CD8-positive, alpha-beta memory T cell (primary cell): ENCODE data around the gene EIF6. TPM values are rescaled to one million over a fixed set of nuclear protein-coding genes. Genes with fewer than 3 reads are reported as not detected.

Experiments
- CTCF ChIA-PET: fragments of 350-600 bp; sonication (Branson Sonifier 250); formaldehyde crosslinking; loops from one replicate; lab custom pipeline; 2021; ENCODE audit warnings: antibody characterized with exemption; lab: Charles Lee
- POLR2A ChIA-PET: fragments of 350-600 bp; sonication (Branson Sonifier 250); formaldehyde crosslinking; loops from one replicate; lab custom pipeline; 2021; ENCODE audit warnings: antibody characterized with exemption; lab: Charles Lee
- DNase-seq, 5 donors: peaks; one replicate each; pipeline versions ENCODE4 v3.0.0 to v3.0.0-alpha.2; 2020 to 2022; ENCODE audit warnings: mixed read lengths in 1 of 5
- H3K27ac ChIP-seq: one replicate; pipeline ENCODE4 v1.7.0; 2013; ENCODE audit warnings: low read depth, mild to moderate bottlenecking, low read length, moderate library complexity
- H3K27me3 ChIP-seq: 2 replicates; pipeline ENCODE4 v1.7.0; 2013; ENCODE audit warnings: low read length, mild to moderate bottlenecking; ENCODE audit not compliant: insufficient read depth, poor library complexity, severe bottlenecking
- H3K36me3 ChIP-seq: 2 replicates; pipeline ENCODE4 v1.7.0; 2013; ENCODE audit warnings: mild to moderate bottlenecking, low read length, moderate library complexity; ENCODE audit not compliant: insufficient read depth
- H3K4me1 ChIP-seq: 2 replicates; pipeline ENCODE4 v1.7.0; 2013; ENCODE audit warnings: mild to moderate bottlenecking, low read length, moderate library complexity; ENCODE audit not compliant: insufficient read depth
- H3K4me3 ChIP-seq: 2 replicates; pipeline ENCODE4 v1.7.0; 2013; ENCODE audit warnings: mild to moderate bottlenecking, low read length
- H3K9me3 ChIP-seq: 2 replicates; pipeline ENCODE4 v1.7.0; 2013; ENCODE audit warnings: mild to moderate bottlenecking, low read length
- H3K27ac Mint-ChIP-seq, 8 donors: one replicate each; pipeline ENCODE4 v1.8.0; 2020 to 2021; ENCODE audit warnings: mixed read lengths in 8 of 8, mild to moderate bottlenecking in 6 of 8, inconsistent platforms in 3 of 8, moderate library complexity in 3 of 8
- H3K27me3 Mint-ChIP-seq, 2 donors: one replicate each; pipeline ENCODE4 v1.8.0; 2020 to 2021; ENCODE audit warnings: mixed read lengths in 2 of 2, mild to moderate bottlenecking in 1 of 2, moderate library complexity in 1 of 2
- H3K36me3 Mint-ChIP-seq, 3 donors: one replicate each; pipeline ENCODE4 v1.8.0; 2020 to 2021; ENCODE audit warnings: mixed read lengths in 3 of 3, inconsistent platforms in 1 of 3, mild to moderate bottlenecking in 1 of 3
- H3K4me1 Mint-ChIP-seq, 3 donors: one replicate each; pipeline ENCODE4 v1.8.0; 2020 to 2021; ENCODE audit warnings: mixed read lengths in 3 of 3, inconsistent platforms in 1 of 3, mild to moderate bottlenecking in 1 of 3
- H3K4me3 Mint-ChIP-seq, 7 donors: one replicate each; pipeline ENCODE4 v1.8.0; 2020 to 2021; ENCODE audit warnings: mixed read lengths in 7 of 7, mild to moderate bottlenecking in 6 of 7, moderate library complexity in 4 of 7, inconsistent platforms in 2 of 7
- H3K9me3 Mint-ChIP-seq, 5 donors: one replicate each; pipeline ENCODE4 v1.8.0; 2020 to 2022; ENCODE audit warnings: mixed read lengths in 5 of 5, mild to moderate bottlenecking in 3 of 5, moderate library complexity in 2 of 5, inconsistent platforms in 1 of 5
- polyA plus RNA-seq: library from polyadenylated mRNA; unstranded; fragments of 300-500 nt; fragmentation: Illumina TruSeq; gene quantifications from one replicate; pipeline ENCODE4 v1.2.3, GENCODE V29; 2021
- total RNA-seq, 2 experiments: library from RNA; stranded (reverse); gene quantifications; one replicate each; pipeline ENCODE4 v1.2.3, GENCODE V29; 2021

EIF6 gene
- total and polyA plus RNA-seq, 3 experiments from 2014 or later, result 171 to 207 (median 204) TPM

DNA sequence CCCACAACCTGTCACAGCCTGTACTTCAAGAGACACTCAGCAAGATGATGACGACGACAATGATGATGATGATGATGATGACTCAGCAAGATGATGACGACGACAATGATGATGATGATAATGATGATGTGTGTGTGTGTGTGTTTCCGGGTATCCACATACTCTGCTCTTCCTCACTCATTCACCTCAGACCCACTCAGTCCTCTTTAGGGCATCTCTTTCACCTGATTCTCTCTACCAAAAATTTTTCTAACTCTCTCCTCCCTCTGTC lies 1.2 kb upstream of the EIF6 start:
- Mint-ChIP-seq H3K27ac (peak overlapping the region; percentile 20 to 93 (median 82)), H3K4me1 (peaks cover 22 to 41% (median 27%) of the 10 kb centered on the region in 3 donors), H3K36me3 (peaks cover 0 to 25% (median 6%) of the 10 kb centered on the region in 3 donors), H3K4me3 (peak overlapping the region; percentile 87 to 98 (median 90)), H3K9me3 (no peaks in the 10 kb centered on the region), H3K27me3 (peaks cover 0 to 1% of the 10 kb centered on the region in 2 donors)
- Histone ChIP-seq H3K36me3 (peaks cover 1% of the 10 kb centered on the region), H3K9me3 (no peaks in the 10 kb centered on the region), H3K4me3 (no peak overlapping the region), H3K27me3 (no peaks in the 10 kb centered on the region), H3K4me1 (peaks cover 14% of the 10 kb centered on the region), H3K27ac (no peak overlapping the region)
- CTCF ChIA-PET, result no interaction called here
- POLR2A ChIA-PET, result no interaction called here
- DNase-seq, result no peak

DNA sequence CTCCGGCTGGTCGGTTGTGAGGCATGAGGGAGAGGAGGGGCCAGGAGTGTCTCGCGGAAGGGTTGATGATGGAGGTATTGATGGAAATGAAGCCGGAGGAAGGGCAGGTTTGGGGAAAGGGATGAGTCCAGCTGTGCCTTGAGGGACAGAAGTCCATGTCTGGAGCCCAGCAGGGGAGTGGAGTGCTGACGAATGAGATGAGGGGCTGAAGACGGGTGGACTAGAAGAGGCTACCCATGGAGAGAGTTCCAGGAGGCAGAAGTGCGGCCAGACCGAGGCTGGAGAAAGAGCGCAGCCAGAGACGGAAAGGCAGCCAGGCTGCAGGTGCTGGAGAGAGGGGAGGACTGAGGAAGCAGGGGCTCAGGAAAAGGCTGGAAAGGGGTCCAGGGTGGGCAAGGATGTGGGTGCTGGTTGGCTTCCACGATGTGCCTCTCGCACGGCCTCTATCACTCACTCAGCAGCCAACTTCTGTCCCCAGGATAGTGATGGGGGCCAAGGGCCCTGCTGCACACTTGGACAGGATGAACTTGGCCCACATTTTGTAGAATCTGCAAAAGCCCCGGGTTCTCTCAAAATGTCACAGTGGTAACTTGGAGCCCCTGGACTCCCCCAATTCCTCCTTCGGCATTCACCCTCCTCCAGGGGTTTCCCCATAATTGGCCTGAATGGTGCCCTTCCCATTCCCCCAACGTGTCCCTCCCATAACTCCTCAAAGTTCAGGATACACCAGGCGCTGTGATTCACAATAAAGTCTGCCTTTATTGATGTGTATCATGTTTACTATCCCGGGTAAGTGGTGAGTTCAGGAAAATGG lies 627 bp upstream of the EIF6 start:
- Histone ChIP-seq H3K4me3 (peak overlapping the region; percentile 72), H3K27ac (peak overlapping the region; percentile 75), H3K27me3 (no peaks in the 10 kb centered on the region), H3K36me3 (peaks cover 7% of the 10 kb centered on the region), H3K4me1 (peaks cover 14% of the 10 kb centered on the region), H3K9me3 (no peaks in the 10 kb centered on the region)
- Mint-ChIP-seq H3K27me3 (peaks cover 0 to 1% of the 10 kb centered on the region in 2 donors), H3K4me1 (peaks cover 24 to 41% (median 29%) of the 10 kb centered on the region in 3 donors), H3K36me3 (peaks cover 0 to 31% (median 9%) of the 10 kb centered on the region in 3 donors), H3K27ac (peak overlapping the region; percentile 84 to 99 (median 92)), H3K9me3 (no peaks in the 10 kb centered on the region), H3K4me3 (peak overlapping the region; percentile 87 to 98 (median 96))
- ChIA-PET CTCF (interaction anchor here (0.9 to 2.5 kb wide), 5 partner anchors 13 to 189 kb away, joined by 3 to 13 read pairs (median 4); no protein-coding TSS in a partner anchor), POLR2A (interaction anchor here (0.6 to 1.5 kb wide), 5 partner anchors 58 to 668 kb away, joined by 3 to 5 read pairs (median 4); partner anchors contain the start of gene EDEM2)
- no peak for DNase-seq

- Mint-ChIP-seq H3K4me1 (peaks cover 28 to 41% (median 32%) of the 10 kb centered on the region in 3 donors), H3K27ac (peak overlapping the region; percentile 81 to 99 (median 92)), H3K9me3 (no peaks in the 10 kb centered on the region), H3K36me3 (peaks cover 0 to 46% (median 12%) of the 10 kb centered on the region in 3 donors), H3K4me3 (peak overlapping the region; percentile 87 to 98 (median 96)), H3K27me3 (peaks cover 0 to 1% of the 10 kb centered on the region in 2 donors)
- ChIA-PET CTCF (interaction anchor here (0.9 to 2.5 kb wide), 7 partner anchors 9 to 187 kb away, joined by 3 to 13 read pairs (median 3); no protein-coding TSS in a partner anchor), POLR2A (interaction anchor here (0.6 to 1.5 kb wide), 9 partner anchors 11 to 1790 kb away, joined by 3 to 8 read pairs (median 4); partner anchors contain the start of gene EDEM2)
- peaks cover 14% of the 10 kb centered on the region for H3K4me1 ChIP-seq
- H3K27me3 ChIP-seq, result no peaks in the 10 kb centered on the region
- H3K36me3 ChIP-seq, result peaks cover 22% of the 10 kb centered on the region
- H3K27ac ChIP-seq, result peak overlapping the region; percentile 75
- H3K9me3 ChIP-seq, result no peaks in the 10 kb centered on the region
- no peak for DNase-seq
- H3K4me3 ChIP-seq, result peak overlapping the region; percentile 72
Measured at GRCh38 chr20:35283441-35284266, 918 bp downstream of the EIF6 start.

- peak overlapping the region in 1 of 8 donors; percentile 24 for H3K27ac Mint-ChIP-seq
Measured at GRCh38 chr20:35281506-35282101, 3.0 kb downstream of the EIF6 start.

GRCh38 chr20:35280523-35280922 lies 4.0 kb downstream of the EIF6 start:
- DNase-seq, result no peak
- Mint-ChIP-seq H3K27me3 (peaks cover 0 to 3% of the 10 kb centered on the region in 2 donors), H3K4me1 (peaks cover 38 to 57% (median 52%) of the 10 kb centered on the region in 3 donors), H3K9me3 (no peaks in the 10 kb centered on the region), H3K27ac (peak overlapping the region in 2 of 8 donors; percentile 93 to 97), H3K4me3 (peak overlapping the region in 2 of 7 donors; percentile 32 to 92), H3K36me3 (peaks cover 0 to 62% (median 12%) of the 10 kb centered on the region in 3 donors)
- Histone ChIP-seq H3K36me3 (peaks cover 25% of the 10 kb centered on the region), H3K9me3 (no peaks in the 10 kb centered on the region), H3K4me3 (no peak overlapping the region), H3K27me3 (no peaks in the 10 kb centered on the region), H3K27ac (no peak overlapping the region), H3K4me1 (peaks cover 30% of the 10 kb centered on the region)
- CTCF ChIA-PET, result no interaction called here
- POLR2A ChIA-PET, result interaction anchor here (0.6 kb wide), 2 partner anchors 108 to 194 kb away, joined by 3 to 5 read pairs; no protein-coding TSS in a partner anchor

More at GRCh38 chr20:35281506-35282101, 3.0 kb downstream of the EIF6 start:
- Histone ChIP-seq H3K4me3 (no peak overlapping the region), H3K4me1 (peaks cover 21% of the 10 kb centered on the region), H3K27ac (no peak overlapping the region), H3K27me3 (no peaks in the 10 kb centered on the region), H3K36me3 (peaks cover 25% of the 10 kb centered on the region), H3K9me3 (no peaks in the 10 kb centered on the region)
- POLR2A ChIA-PET, result no interaction called here
- peaks cover 0 to 59% (median 12%) of the 10 kb centered on the region in 3 donors for H3K36me3 Mint-ChIP-seq
- CTCF ChIA-PET, result interaction anchor here (0.9 to 1.5 kb wide), 2 partner anchors 13 to 137 kb away, joined by 3 read pairs; no protein-coding TSS in a partner anchor
- H3K4me1 Mint-ChIP-seq, result peaks cover 41 to 53% (median 42%) of the 10 kb centered on the region in 3 donors
- peak overlapping the region in 1 of 7 donors; percentile 19 for H3K4me3 Mint-ChIP-seq
- H3K27me3 Mint-ChIP-seq, result peaks cover 0 to 3% of the 10 kb centered on the region in 2 donors
- no peak for DNase-seq
- no peaks in the 10 kb centered on the region for H3K9me3 Mint-ChIP-seq

DNA sequence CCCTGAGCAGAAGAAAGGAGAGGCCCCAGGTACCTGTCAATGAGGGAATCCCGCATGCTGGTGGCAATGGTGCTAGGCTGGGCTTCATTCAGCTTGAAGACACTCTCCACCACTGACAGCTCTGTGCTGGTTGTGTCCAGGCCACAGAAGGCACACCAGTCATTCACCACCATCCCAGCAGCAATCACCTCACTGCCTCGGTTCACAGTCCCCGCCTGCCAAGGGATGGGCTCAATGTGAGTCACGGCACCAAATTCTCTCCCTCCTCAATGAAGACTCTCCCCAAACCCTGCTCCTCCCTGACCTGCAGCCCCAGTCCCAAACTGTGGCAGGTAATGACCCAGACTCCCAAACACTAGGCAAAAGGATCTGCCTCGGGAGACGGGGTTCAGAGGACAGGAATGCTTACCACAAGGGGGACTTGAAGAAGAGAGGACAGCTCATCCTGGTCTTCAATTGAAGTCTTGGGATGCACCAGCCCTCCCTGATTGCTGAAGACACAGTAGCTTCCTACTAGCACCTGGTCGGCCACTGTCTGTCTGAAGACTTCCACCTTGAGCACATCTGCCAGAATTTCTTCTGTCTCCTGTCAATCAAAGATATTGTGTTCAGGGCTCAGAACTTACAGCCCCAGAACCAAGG lies 4.9 kb downstream of the EIF6 start:
- no peak for DNase-seq
- Histone ChIP-seq H3K36me3 (peaks cover 25% of the 10 kb centered on the region), H3K27ac (no peak overlapping the region), H3K4me1 (peaks cover 24% of the 10 kb centered on the region), H3K27me3 (no peaks in the 10 kb centered on the region), H3K4me3 (no peak overlapping the region), H3K9me3 (no peaks in the 10 kb centered on the region)
- H3K36me3 Mint-ChIP-seq, result peaks cover 0 to 61% (median 12%) of the 10 kb centered on the region in 3 donors
- H3K9me3 Mint-ChIP-seq, result no peaks in the 10 kb centered on the region
- ChIA-PET POLR2A (no interaction called here), CTCF (interaction anchor here (0.8 to 2.3 kb wide), 2 partner anchors 133 to 168 kb away, joined by 3 to 9 read pairs; partner anchors contain the start of gene EDEM2)
- H3K4me3 Mint-ChIP-seq, result peak overlapping the region in 4 of 7 donors; percentile 50 to 92 (median 60)
- H3K4me1 Mint-ChIP-seq, result peaks cover 32 to 54% (median 48%) of the 10 kb centered on the region in 3 donors
- peaks cover 0 to 3% of the 10 kb centered on the region in 2 donors for H3K27me3 Mint-ChIP-seq
- peak overlapping the region; percentile 11 to 100 (median 93) for H3K27ac Mint-ChIP-seq

DNA sequence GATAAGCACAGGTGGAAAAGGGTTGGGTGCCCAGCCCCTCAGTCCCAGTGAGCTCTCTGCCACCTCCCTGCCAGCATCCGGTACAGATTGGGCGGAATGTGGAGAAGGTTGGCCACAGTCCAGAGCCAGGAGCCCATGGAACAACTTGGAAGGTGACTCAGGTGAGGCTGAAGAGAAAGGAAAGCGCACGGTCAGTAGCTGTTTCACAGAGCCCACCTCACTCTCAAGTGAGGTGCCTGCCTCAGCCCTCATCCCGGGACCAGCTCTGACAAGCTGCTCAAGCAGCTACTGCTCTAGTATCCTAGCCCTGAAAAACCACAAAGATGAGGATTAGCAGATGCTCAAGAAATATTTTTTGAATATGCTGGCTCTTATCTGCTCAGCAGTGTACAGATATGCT lies 5.5 kb downstream of the EIF6 start:
- Mint-ChIP-seq H3K4me3 (peak overlapping the region in 4 of 7 donors; percentile 23 to 98 (median 81)), H3K27me3 (peaks cover 0 to 3% of the 10 kb centered on the region in 2 donors), H3K36me3 (peaks cover 0 to 62% (median 12%) of the 10 kb centered on the region in 3 donors), H3K27ac (peak overlapping the region; percentile 87 to 100 (median 93)), H3K4me1 (peaks cover 30 to 50% (median 46%) of the 10 kb centered on the region in 3 donors), H3K9me3 (no peaks in the 10 kb centered on the region)
- peaks cover 25% of the 10 kb centered on the region for H3K36me3 ChIP-seq
- no peaks in the 10 kb centered on the region for H3K27me3 ChIP-seq
- DNase-seq, result no peak
- H3K4me1 ChIP-seq, result peaks cover 24% of the 10 kb centered on the region
- ChIA-PET CTCF (interaction anchor here (0.8 to 2.3 kb wide), 2 partner anchors 132 to 169 kb away, joined by 3 to 9 read pairs; partner anchors contain the start of gene EDEM2), POLR2A (no interaction called here)
- H3K27ac ChIP-seq, result no peak overlapping the region
- no peak overlapping the region for H3K4me3 ChIP-seq
- no peaks in the 10 kb centered on the region for H3K9me3 ChIP-seq
